HEK293 (cell line): ENCODE data around the gene ABL2.

Source experiments
- BCL11A ChIP-seq: fragments of 450-650 bp; formaldehyde crosslinking; IDR thresholded peaks from 2 replicates; pipeline ENCODE4 v1.5.1; 2016; ENCODE audit warnings: low read depth, missing biosample characterization, missing genetic modification characterization
- CTCF ChIP-seq: fragments of 450-650 bp; formaldehyde crosslinking; IDR thresholded peaks from 2 replicates; pipeline ENCODE4 v1.5.1; 2016; ENCODE audit warnings: missing biosample characterization, missing genetic modification characterization
- MEIS1 ChIP-seq: sonication (generic); formaldehyde crosslinking; IDR thresholded peaks from 2 replicates; pipeline ENCODE4 v1.8.1; 2022; ENCODE audit warnings: missing genetic modification reagents, mild to moderate bottlenecking, borderline replicate concordance
- MYNN ChIP-seq: fragments of 450-650 bp; formaldehyde crosslinking; IDR thresholded peaks from 2 replicates; pipeline ENCODE4 v1.5.1; 2016; ENCODE audit warnings: missing biosample characterization, missing genetic modification characterization, borderline replicate concordance
- SP2 ChIP-seq: fragments of 450-650 bp; formaldehyde crosslinking; IDR thresholded peaks from 2 replicates; pipeline ENCODE4 v1.5.1; 2016; ENCODE audit warnings: missing biosample characterization, missing genetic modification characterization
- ZBTB49 ChIP-seq: fragments of 450-650 bp; formaldehyde crosslinking; IDR thresholded peaks from 2 replicates; pipeline ENCODE4 v1.5.1; 2016; ENCODE audit warnings: missing biosample characterization, missing genetic modification characterization, low read depth
- ZBTB8A ChIP-seq: fragments of 450-650 bp; formaldehyde crosslinking; IDR thresholded peaks from 2 replicates; pipeline ENCODE4 v1.5.1; 2016; ENCODE audit warnings: missing biosample characterization, missing genetic modification characterization
- ZNF146 ChIP-seq: fragments of 450-650 bp; formaldehyde crosslinking; IDR thresholded peaks from 2 replicates; pipeline ENCODE4 v1.5.1; 2016; ENCODE audit warnings: missing biosample characterization, missing genetic modification characterization
- ZNF292 ChIP-seq: fragments of 450-650 bp; formaldehyde crosslinking; IDR thresholded peaks from 2 replicates; pipeline ENCODE4 v1.5.1; 2016; ENCODE audit warnings: low read depth, missing biosample characterization, missing genetic modification characterization, borderline replicate concordance
- ZNF658 ChIP-seq: fragments of 450-650 bp; formaldehyde crosslinking; IDR thresholded peaks from 2 replicates; pipeline ENCODE4; 2016; ENCODE audit warnings: missing biosample characterization, missing genetic modification characterization
- ZNF707 ChIP-seq: fragments of 450-650 bp; formaldehyde crosslinking; IDR thresholded peaks from 2 replicates; pipeline ENCODE4 v1.5.1; 2016; ENCODE audit warnings: missing biosample characterization, missing genetic modification characterization
- ZNF776 ChIP-seq: fragments of 450-650 bp; formaldehyde crosslinking; IDR thresholded peaks from 2 replicates; pipeline ENCODE4 v1.5.0; 2017; ENCODE audit warnings: missing biosample characterization, missing genetic modification characterization, borderline replicate concordance
- ZSCAN4 ChIP-seq: fragments of 450-650 bp; formaldehyde crosslinking; IDR thresholded peaks from 2 replicates; pipeline ENCODE4 v1.5.1; 2017; ENCODE audit warnings: missing biosample characterization, missing genetic modification characterization

GRCh38 chr1:179229214-179230140 lies at the start of gene ABL2:
- TF ChIP-seq ZNF707 (tag by site-specific recombination) (no peak), CTCF (no peak), MYNN (no peak), ZNF292 (tag by site-specific recombination) (no peak), ZBTB49 (tag by site-specific recombination) (no peak), ZNF658 (tag by site-specific recombination) (no peak), MEIS1 (CRISPR knock-in tag) (no peak), BCL11A (no peak), ZNF776 (tag by site-specific recombination) (no peak), SP2 (peak; percentile 71), ZSCAN4 (tag by site-specific recombination) (no peak), ZNF146 (tag by site-specific recombination) (no peak), ZBTB8A (tag by site-specific recombination) (0 out of 2 replicates have a peak, but pooled peaks have one; percentile 29)
